Neuronal stem cell (in vitro differentiated cells): Measurements from ENCODE around the gene NAP1L5.
A peak's percentile ranks its signal among the peaks of the same experiment; 100 is the strongest.

Experiments
- DNase-seq: peaks from one replicate; pipeline ENCODE4 v3.0.0-alpha.2; 2013; ENCODE audit warnings: low spot score
- H2AFZ ChIP-seq: one replicate; pipeline ENCODE4 v1.6.1; 2013; ENCODE audit warnings: mild to moderate bottlenecking, low read length, inconsistent platforms
- H2AK5ac ChIP-seq: 2 replicates; pipeline ENCODE4 v1.6.1; 2013; ENCODE audit warnings: low read depth, mild to moderate bottlenecking, inconsistent platforms, low read length, moderate library complexity, mixed read lengths
- H2BK120ac ChIP-seq: 2 replicates; pipeline ENCODE4 v1.6.1; 2013; ENCODE audit warnings: low read depth, mild to moderate bottlenecking, inconsistent platforms, low read length, moderate library complexity, mixed read lengths
- H2BK12ac ChIP-seq: one replicate; pipeline ENCODE4 v1.6.1; 2013; ENCODE audit warnings: low read length, inconsistent platforms
- H2BK15ac ChIP-seq: 2 replicates; pipeline ENCODE4 v1.6.1; 2013; ENCODE audit warnings: mild to moderate bottlenecking, low read length, inconsistent platforms, mixed read lengths
- H2BK5ac ChIP-seq: one replicate; pipeline ENCODE4 v1.6.1; 2013; ENCODE audit warnings: inconsistent platforms, mild to moderate bottlenecking, low read length, moderate library complexity
- H3K14ac ChIP-seq: one replicate; pipeline ENCODE4 v1.6.1; 2013; ENCODE audit warnings: low read length, inconsistent platforms
- H3K18ac ChIP-seq: 2 replicates; pipeline ENCODE4 v1.6.1; 2013; ENCODE audit warnings: low read length, inconsistent platforms
- H3K23ac ChIP-seq: 2 replicates; pipeline ENCODE4 v1.6.1; 2013; ENCODE audit warnings: low read depth, mild to moderate bottlenecking, mixed read lengths, low read length, inconsistent platforms; ENCODE audit not compliant: poor library complexity
- H3K27ac ChIP-seq: replicated peaks from 3 replicates; pipeline ENCODE4 v1.5.1; 2013; ENCODE audit warnings: low read length, inconsistent platforms
- H3K27me3 ChIP-seq, 3 experiments: 2 replicates each; pipeline ENCODE4 v1.6.1; 2013; ENCODE audit warnings: low read length in 3 of 3, mild to moderate bottlenecking in 2 of 3, inconsistent platforms in 1 of 3, low read depth in 1 of 3, mixed read lengths in 1 of 3, moderate library complexity in 1 of 3; ENCODE audit not compliant: control insufficient read depth in 3 of 3, insufficient read depth in 3 of 3
- H3K36me3 ChIP-seq, 2 donors: replicated peaks in 1 of 2; 2 replicates each; pipeline ENCODE4 v1.6.1; 2013; ENCODE audit warnings: low read length in 2 of 2; ENCODE audit not compliant: control insufficient read depth in 2 of 2, insufficient read depth in 2 of 2
- H3K4ac ChIP-seq: 2 replicates; pipeline ENCODE4 v1.6.1; 2013; ENCODE audit warnings: inconsistent platforms, mild to moderate bottlenecking, low read length, moderate library complexity
- H3K4me1 ChIP-seq, 2 donors: 1 replicate in 1 of 2; 2 replicates in 1 of 2; pipeline ENCODE4 v1.6.1; 2013; ENCODE audit warnings: low read length in 2 of 2, low read depth in 1 of 2; ENCODE audit not compliant: control insufficient read depth in 2 of 2, insufficient read depth in 1 of 2
- H3K4me2 ChIP-seq: one replicate; pipeline ENCODE4 v1.6.1; 2013; ENCODE audit warnings: mild to moderate bottlenecking, low read length, inconsistent platforms; ENCODE audit not compliant: insufficient read depth, poor library complexity, severe bottlenecking
- H3K4me3 ChIP-seq, 2 donors: 2 replicates each; pipeline ENCODE4 v1.5.1; 2013; ENCODE audit warnings: low read length in 2 of 2, mild to moderate bottlenecking in 2 of 2, inconsistent platforms in 1 of 2, moderate library complexity in 1 of 2
- H3K79me1 ChIP-seq: one replicate; pipeline ENCODE4 v1.6.1; 2013; ENCODE audit warnings: low read depth, mild to moderate bottlenecking, inconsistent platforms, low read length, moderate library complexity
- H3K9ac ChIP-seq: one replicate; pipeline ENCODE4 v1.6.1; 2013; ENCODE audit warnings: mild to moderate bottlenecking, low read depth, low read length, inconsistent platforms; ENCODE audit not compliant: poor library complexity
- H3K9me3 ChIP-seq, 2 donors: replicated peaks in 1 of 2; 2 replicates each; pipeline versions ENCODE3 to v1.6.1; 2013; ENCODE audit warnings: low read length in 2 of 2, mild to moderate bottlenecking in 2 of 2, inconsistent platforms in 1 of 2, low read depth in 1 of 2, mixed read lengths in 1 of 2, moderate library complexity in 1 of 2; ENCODE audit not compliant: control insufficient read depth in 2 of 2, insufficient read depth in 1 of 2
- H4K8ac ChIP-seq: one replicate; pipeline ENCODE4 v1.6.1; 2013; ENCODE audit warnings: low read depth, mild to moderate bottlenecking, inconsistent platforms, low read length, moderate library complexity
- H4K91ac ChIP-seq: one replicate; pipeline ENCODE4 v1.6.1; 2013; ENCODE audit warnings: low read length, low read depth, mild to moderate bottlenecking, inconsistent platforms; ENCODE audit not compliant: poor library complexity
- WGBS, 2 donors: extraction: QIAGEN DNeasy Blood & Tissue Kit; methylation state at CpG; one replicate each; pipeline ENCODE4 v1.1.7; 2013; ENCODE audit warnings: missing lambda C conversion rate in 2 of 2, mixed read lengths in 1 of 2; ENCODE audit not compliant: insufficient read length in 2 of 2, insufficient replicate concordance in 1 of 2; ENCODE audit errors: extremely low coverage in 2 of 2; 5-methylcytosine and 5-hydroxymethylcytosine counted together

NAP1L5 gene

DNA sequence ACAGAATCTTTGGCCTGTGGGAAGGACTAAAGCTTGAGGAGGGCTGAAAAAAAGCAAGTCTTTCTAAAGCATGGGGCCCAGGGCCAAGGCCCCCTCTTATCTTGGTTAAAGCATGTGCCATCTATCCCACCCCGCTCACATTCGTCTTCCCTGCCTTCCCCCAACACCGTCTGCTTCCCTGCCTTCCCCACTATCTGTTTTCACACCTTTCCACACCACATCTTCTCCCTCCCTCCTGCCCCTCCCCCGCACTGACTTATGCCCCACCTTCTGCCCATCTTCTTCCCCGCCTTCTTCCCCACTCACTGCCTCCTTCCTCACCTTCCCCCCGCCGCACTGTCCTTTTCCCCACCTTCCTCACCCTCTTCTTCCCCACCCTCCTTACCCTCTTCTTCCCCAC lies 890 bp upstream of the NAP1L5 start:
- Histone ChIP-seq H3K23ac (no peak overlapping the region), H3K9me3 (no peaks in the 10 kb centered on the region), H3K36me3 (no peaks in the 10 kb centered on the region), H3K9ac (no peak overlapping the region), H3K27ac (no peak overlapping the region), H3K14ac (no peak overlapping the region), H2AK5ac (no peak overlapping the region), H3K4me2 (no peak overlapping the region), H2BK5ac (no peak overlapping the region), H4K8ac (no peak overlapping the region), H4K91ac (no peak overlapping the region), H3K79me1 (no peaks in the 10 kb centered on the region), H3K27me3 (no peaks in the 10 kb centered on the region), H2AFZ (peak overlapping the region; percentile 91), H2BK15ac (no peak overlapping the region), H3K4me3 (no peak overlapping the region), H3K4me1 (no peaks in the 10 kb centered on the region), H2BK12ac (no peak overlapping the region), H3K4ac (no peak overlapping the region), H3K18ac (no peak overlapping the region), H2BK120ac (no peak overlapping the region)
- DNase-seq: no peak
- WGBS, 2 donors: no CpG with 5 or more reads among the region's 7 CpGs

GRCh38 chr4:88697141-88697540 lies 488 bp downstream of the NAP1L5 start:
- H3K23ac ChIP-seq: no peak overlapping the region
- no peak overlapping the region for H2BK5ac ChIP-seq
- no peak overlapping the region for H3K4ac ChIP-seq
- no peak overlapping the region for H3K9ac ChIP-seq
- H2BK15ac ChIP-seq: no peak overlapping the region
- no peak overlapping the region for H3K14ac ChIP-seq
- no peak overlapping the region for H4K91ac ChIP-seq
- no peak overlapping the region for H2BK120ac ChIP-seq
- H3K27me3 ChIP-seq: no peaks in the 10 kb centered on the region
- no peaks in the 10 kb centered on the region for H3K36me3 ChIP-seq
- WGBS, 2 donors: no CpG with 5 or more reads among the region's 18 CpGs
- no peaks in the 10 kb centered on the region for H3K79me1 ChIP-seq
- no peak for DNase-seq
- H3K9me3 ChIP-seq: no peaks in the 10 kb centered on the region
- no peak overlapping the region for H4K8ac ChIP-seq
- no peaks in the 10 kb centered on the region for H3K4me1 ChIP-seq
- H2AFZ ChIP-seq: peak overlapping the region; percentile 91
- H2AK5ac ChIP-seq: no peak overlapping the region
- H3K4me2 ChIP-seq: peak overlapping the region; percentile 66
- H3K4me3 ChIP-seq: peak overlapping the region; percentile 48 to 86
- peak overlapping the region; percentile 67 for H3K18ac ChIP-seq
- H3K27ac ChIP-seq: no peak overlapping the region
- no peak overlapping the region for H2BK12ac ChIP-seq

DNA sequence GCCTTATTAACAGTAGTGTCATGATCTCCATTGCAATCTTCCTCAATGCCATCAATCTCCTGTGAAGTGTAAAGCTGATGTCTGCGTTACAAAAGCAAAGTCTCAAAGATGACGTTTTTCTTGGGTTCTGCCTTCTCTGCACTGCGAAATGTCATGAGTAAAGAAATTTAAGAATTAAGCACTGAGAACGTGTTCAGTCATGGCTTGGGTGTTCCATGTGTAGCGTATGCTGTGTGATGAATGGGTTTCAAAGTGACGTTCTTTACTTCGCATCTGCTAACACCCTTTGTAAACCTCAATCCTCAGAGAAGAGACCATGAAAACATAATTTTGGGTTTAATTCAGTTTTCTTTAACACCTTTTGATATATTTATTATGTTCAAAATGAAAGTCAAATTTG lies 999 bp downstream of the NAP1L5 start:
- no peaks in the 10 kb centered on the region for H3K36me3 ChIP-seq
- no peaks in the 10 kb centered on the region for H3K27me3 ChIP-seq
- H4K91ac ChIP-seq: no peak overlapping the region
- no peak overlapping the region for H3K4ac ChIP-seq
- H3K4me3 ChIP-seq: peak overlapping the region in 1 of 2 donors; percentile 48
- H3K23ac ChIP-seq: no peak overlapping the region
- H3K27ac ChIP-seq: no peak overlapping the region
- no peak overlapping the region for H3K4me2 ChIP-seq
- peak overlapping the region; percentile 91 for H2AFZ ChIP-seq
- DNase-seq: no peak
- no peak overlapping the region for H2BK120ac ChIP-seq
- H2BK12ac ChIP-seq: no peak overlapping the region
- H2AK5ac ChIP-seq: no peak overlapping the region
- no CpG with 5 or more reads among the region's 7 CpGs for WGBS, 2 donors
- no peaks in the 10 kb centered on the region for H3K9me3 ChIP-seq
- no peak overlapping the region for H3K18ac ChIP-seq
- H2BK15ac ChIP-seq: no peak overlapping the region
- no peak overlapping the region for H2BK5ac ChIP-seq
- no peak overlapping the region for H4K8ac ChIP-seq
- no peaks in the 10 kb centered on the region for H3K79me1 ChIP-seq
- no peak overlapping the region for H3K14ac ChIP-seq
- H3K9ac ChIP-seq: no peak overlapping the region
- no peaks in the 10 kb centered on the region for H3K4me1 ChIP-seq

DNA sequence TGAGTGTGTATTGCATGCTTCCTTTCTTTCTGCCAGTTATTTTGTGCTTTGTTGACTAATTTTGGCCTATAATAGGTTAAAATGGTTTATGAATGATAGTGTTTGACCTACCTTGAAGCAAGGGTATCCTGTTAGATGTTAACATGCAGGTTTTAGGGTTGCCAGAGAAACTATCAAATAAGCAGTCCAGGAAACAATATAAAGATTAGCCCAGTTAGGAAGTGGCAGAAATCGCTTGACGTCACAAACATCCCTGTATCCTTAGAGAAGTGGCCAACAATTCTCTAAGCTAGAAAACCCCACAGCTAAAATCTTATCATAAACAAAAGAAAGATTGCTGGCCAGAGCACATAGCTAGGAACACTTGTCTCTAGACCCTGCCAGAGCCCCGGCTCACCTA lies 3.8 kb downstream of the NAP1L5 start:
- Histone ChIP-seq H3K79me1 (no peaks in the 10 kb centered on the region), H3K4me1 (peaks cover 0 to 1% of the 10 kb centered on the region in 2 donors), H2BK12ac (no peak overlapping the region), H3K36me3 (no peaks in the 10 kb centered on the region), H2BK120ac (no peak overlapping the region), H3K27ac (no peak overlapping the region), H3K23ac (no peak overlapping the region), H3K9ac (no peak overlapping the region), H3K18ac (no peak overlapping the region), H2BK15ac (no peak overlapping the region), H3K27me3 (no peaks in the 10 kb centered on the region), H3K4me2 (no peak overlapping the region), H2BK5ac (no peak overlapping the region), H3K14ac (no peak overlapping the region), H3K9me3 (no peaks in the 10 kb centered on the region), H3K4me3 (no peak overlapping the region), H4K91ac (no peak overlapping the region), H4K8ac (no peak overlapping the region), H3K4ac (no peak overlapping the region), H2AFZ (no peak overlapping the region), H2AK5ac (no peak overlapping the region)
- WGBS, 2 donors: no CpG with 5 or more reads among the region's 3 CpGs
- no peak for DNase-seq
